ENCODE results near the gene TMEM126A.

The TMEM126A gene

DNA sequence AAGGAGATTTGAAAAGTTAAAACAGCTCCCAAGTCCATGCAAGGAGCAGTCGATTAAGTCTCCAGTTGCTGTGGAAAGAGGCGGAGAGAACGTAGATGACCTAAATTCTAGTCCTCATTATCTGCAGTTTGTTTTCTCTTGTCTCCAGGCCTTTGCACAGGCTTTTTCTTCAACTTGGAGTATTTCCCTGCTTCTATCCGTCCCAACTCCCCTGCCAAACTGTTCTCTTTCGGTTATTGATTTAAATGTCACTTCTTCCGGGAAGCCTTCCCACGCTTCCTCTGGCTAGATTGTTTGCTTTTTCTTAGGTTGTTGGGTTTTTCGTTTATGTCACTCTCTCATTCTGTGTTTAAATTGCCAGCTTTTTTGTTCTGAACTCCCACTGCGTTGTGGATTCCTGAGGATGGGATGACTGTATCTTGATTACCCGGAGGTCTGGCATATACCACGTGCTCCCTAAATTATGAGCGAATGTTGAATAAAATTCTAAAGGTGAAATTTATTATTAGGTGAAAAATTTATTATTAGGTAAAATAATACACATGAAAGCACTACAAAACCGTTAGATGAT, 18.9 kb upstream of the TMEM126A start:
- DNase-seq (ENCODE audit: extremely low read depth, insufficient read length) = no peak

DNA sequence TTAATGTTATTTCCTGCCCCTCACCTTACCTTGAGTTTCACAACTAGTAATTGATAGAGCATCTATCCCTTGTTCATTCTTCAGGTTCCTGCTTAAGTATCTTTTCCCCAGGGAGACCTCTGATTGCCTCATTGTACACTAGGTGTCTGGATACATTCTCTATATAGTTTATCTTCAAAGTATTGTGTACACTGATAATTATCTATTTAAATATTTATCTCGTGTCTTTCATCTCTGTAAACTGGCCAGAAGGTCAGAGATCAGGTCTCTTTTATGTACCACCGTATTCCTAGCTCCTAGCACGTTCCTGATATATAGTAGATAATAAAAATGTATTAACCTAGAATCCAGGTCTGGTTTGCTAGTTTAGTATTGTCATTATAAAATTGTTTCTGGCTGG, 13.0 kb upstream of the TMEM126A start:
- Histone ChIP-seq H3K4me3 (replicated peaks; ENCODE audit: low read depth, low read length) (no peak overlapping the region), H3K27me3 (replicated peaks; ENCODE audit: control insufficient read depth, insufficient read depth, low read length) (no peaks in the 10 kb centered on the region), H3K36me3 (ENCODE audit: control insufficient read depth, insufficient read depth, low read length) (peaks cover 4% of the 10 kb centered on the region)
- no peak for DNase-seq (ENCODE audit: extremely low read depth, insufficient read length)
- TF ChIP-seq, protein P1, sequence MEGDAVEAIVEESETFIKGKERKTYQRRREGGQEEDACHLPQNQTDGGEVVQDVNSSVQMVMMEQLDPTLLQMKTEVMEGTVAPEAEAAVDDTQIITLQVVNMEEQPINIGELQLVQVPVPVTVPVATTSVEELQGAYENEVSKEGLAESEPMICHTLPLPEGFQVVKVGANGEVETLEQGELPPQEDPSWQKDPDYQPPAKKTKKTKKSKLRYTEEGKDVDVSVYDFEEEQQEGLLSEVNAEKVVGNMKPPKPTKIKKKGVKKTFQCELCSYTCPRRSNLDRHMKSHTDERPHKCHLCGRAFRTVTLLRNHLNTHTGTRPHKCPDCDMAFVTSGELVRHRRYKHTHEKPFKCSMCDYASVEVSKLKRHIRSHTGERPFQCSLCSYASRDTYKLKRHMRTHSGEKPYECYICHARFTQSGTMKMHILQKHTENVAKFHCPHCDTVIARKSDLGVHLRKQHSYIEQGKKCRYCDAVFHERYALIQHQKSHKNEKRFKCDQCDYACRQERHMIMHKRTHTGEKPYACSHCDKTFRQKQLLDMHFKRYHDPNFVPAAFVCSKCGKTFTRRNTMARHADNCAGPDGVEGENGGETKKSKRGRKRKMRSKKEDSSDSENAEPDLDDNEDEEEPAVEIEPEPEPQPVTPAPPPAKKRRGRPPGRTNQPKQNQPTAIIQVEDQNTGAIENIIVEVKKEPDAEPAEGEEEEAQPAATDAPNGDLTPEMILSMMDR (IDR thresholded peaks at IDR 0.05; ENCODE audit: insufficient read depth, low read length, poor library complexity, severe bottlenecking) = no peak

More for the DNA sequence above, 18.9 kb upstream of the TMEM126A start:
- TF ChIP-seq, protein P1 (IDR thresholded peaks at IDR 0.05; ENCODE audit: insufficient read depth, low read length, poor library complexity, severe bottlenecking) = no peak
- Histone ChIP-seq H3K36me3 (ENCODE audit: control insufficient read depth, insufficient read depth, low read length) (no peaks in the 10 kb centered on the region), H3K27me3 (replicated peaks; ENCODE audit: control insufficient read depth, insufficient read depth, low read length) (no peaks in the 10 kb centered on the region), H3K4me3 (replicated peaks; ENCODE audit: low read depth, low read length) (peak overlapping the region; percentile 79)

DNA sequence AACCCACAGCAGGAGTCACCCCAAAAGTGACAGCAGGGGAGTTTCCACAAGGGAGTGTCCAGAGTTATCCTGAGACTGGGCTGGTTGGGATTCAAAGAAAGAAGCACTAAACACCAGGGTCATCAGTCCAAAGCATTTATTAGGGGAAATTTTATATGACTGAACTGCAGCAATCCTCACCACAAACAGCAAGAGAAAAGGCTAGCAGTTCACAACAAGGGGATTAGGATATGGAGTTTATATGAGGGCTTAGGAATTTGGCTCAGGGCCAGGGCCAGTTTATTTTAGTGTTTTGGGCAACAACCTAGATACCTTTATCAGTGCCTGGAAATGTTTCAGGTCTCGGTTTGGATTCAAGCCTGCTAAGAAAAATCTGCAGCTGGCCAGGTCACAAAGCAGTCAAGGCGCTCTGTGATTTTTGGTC, 4.6 kb upstream of the TMEM126A start:
- no peak for DNase-seq (ENCODE audit: extremely low read depth, insufficient read length)
- Histone ChIP-seq H3K27me3 (replicated peaks; ENCODE audit: control insufficient read depth, insufficient read depth, low read length) (no peaks in the 10 kb centered on the region), H3K36me3 (ENCODE audit: control insufficient read depth, insufficient read depth, low read length) (no peaks in the 10 kb centered on the region), H3K4me3 (replicated peaks; ENCODE audit: low read depth, low read length) (no peak overlapping the region)
- TF ChIP-seq, protein P1 (IDR thresholded peaks at IDR 0.05; ENCODE audit: insufficient read depth, low read length, poor library complexity, severe bottlenecking) = no peak

DNA sequence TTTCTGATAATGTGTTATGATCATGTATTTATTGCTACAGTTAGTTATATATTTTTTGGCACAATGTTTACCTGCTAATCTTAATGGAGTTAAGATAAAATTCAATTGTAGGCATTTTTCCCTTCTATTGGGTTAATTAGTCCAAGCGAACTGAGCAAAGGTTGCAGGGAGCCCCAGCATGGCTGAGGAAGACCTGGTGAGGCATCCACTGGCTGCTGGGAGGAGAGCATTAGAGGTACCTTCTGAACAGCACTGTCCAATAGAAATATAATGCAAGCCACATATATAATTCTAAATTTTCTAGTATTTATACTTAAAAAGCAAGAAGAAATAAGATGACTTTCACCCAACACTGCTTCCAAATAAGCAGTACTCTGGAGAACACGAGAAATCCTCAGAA, 689 bp upstream of the TMEM126A start:
- H3K36me3 ChIP-seq (ENCODE audit: control insufficient read depth, insufficient read depth, low read length) = peaks cover 3% of the 10 kb centered on the region; the same call in 1 of the 2 replicates
- no peak for DNase-seq (ENCODE audit: extremely low read depth, insufficient read length)
- TF ChIP-seq, protein P1 (IDR thresholded peaks at IDR 0.05; ENCODE audit: insufficient read depth, low read length, poor library complexity, severe bottlenecking) = no peak
- no peaks in the 10 kb centered on the region for H3K27me3 ChIP-seq (replicated peaks; ENCODE audit: control insufficient read depth, insufficient read depth, low read length)
- H3K4me3 ChIP-seq (replicated peaks; ENCODE audit: low read depth, low read length) = peak overlapping the region; percentile 90

DNA sequence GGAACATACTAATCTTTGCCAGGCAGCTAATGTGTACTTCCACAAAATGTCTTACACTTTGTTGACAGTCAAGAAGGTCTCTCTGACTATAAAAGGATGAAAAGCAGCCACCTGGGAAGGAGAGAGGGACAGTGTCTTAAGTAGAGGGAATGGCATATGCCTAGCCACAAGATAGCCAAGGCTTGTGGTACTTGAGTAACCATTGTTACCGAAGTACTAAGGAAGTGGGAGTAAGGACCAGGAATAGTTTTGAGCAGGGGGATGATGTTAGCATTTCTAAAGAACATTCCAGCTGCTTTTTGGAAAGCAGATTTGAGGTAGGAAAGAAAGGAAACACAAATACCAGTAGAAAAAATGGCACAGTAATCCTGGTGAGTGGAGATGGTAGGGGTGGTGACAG, 3.4 kb downstream of the TMEM126A start:
- DNase-seq (ENCODE audit: extremely low read depth, insufficient read length) = no peak
- H3K36me3 ChIP-seq (ENCODE audit: control insufficient read depth, insufficient read depth, low read length) = peaks cover 3% of the 10 kb centered on the region
- H3K4me3 ChIP-seq (replicated peaks; ENCODE audit: low read depth, low read length) = no peak overlapping the region
- no peaks in the 10 kb centered on the region for H3K27me3 ChIP-seq (replicated peaks; ENCODE audit: control insufficient read depth, insufficient read depth, low read length)
- TF ChIP-seq, protein P1 (IDR thresholded peaks at IDR 0.05; ENCODE audit: insufficient read depth, low read length, poor library complexity, severe bottlenecking) = no peak
